Endothelial cell of hepatic sinusoid (primary cell): ENCODE measurements around the gene PLEKHS1.

Experiments
- in situ Hi-C: cut with HindIII; loops from 2 replicates; pipeline ENCODE4 v1.10.0; 2017; ENCODE audit warnings: low sequenced_read_pairs

The PLEKHS1 gene

GRCh38 chr10:113739031-113739430 lies 12.5 kb upstream of the PLEKHS1 start:
- in situ Hi-C loops: loop anchor here (10.0 kb wide), 1 partner anchor 74 kb away; the partner anchor contains the start of gene NRAP

- in situ Hi-C loops: loop anchor here (10.0 kb wide), 1 partner anchor 75 kb away; the partner anchor contains the start of gene NRAP
Observed at GRCh38 chr10:113739577-113739976, 11.9 kb upstream of the PLEKHS1 start.

DNA sequence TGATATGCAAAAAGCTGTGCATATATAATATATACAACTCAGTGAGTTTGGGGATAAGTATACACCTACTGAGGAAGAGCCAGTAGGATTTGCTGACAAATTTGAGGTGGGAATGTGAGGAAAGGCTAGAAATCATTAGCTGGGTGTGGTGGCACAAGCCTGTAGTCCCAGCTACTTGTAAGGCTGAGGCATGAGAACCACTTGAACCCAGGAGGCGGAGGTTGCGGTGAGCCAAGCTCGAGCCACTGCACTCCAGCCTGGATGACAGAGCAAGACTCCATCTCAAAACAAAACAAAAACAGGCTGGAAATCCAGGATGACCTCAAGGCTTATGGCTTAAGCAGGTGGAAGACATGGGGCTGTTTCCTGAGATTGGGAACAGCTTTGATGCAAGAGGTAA lies 10.6 kb upstream of the PLEKHS1 start:
- in situ Hi-C loops: no loop called here

DNA sequence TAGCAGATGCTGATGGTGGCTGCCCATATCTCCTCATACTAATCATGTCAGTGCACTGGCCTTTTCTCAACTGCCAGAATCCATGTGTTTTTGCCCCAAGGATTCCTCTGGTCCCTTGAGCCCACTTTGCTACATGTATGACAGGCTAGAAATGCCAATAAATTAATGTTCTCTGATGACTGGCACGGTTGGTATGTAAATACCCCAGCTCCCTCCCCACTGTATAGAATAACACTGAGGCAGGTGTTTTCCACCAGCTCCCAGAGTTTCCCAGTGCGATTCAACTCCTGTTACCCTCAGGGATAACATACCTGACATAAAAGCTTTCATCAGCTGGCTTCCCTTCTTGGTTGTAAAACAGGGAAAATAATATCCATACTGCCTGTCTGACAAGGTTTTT lies 9.0 kb upstream of the PLEKHS1 start:
- in situ Hi-C loops: no loop called here

GRCh38 chr10:113743594-113743993 lies 7.9 kb upstream of the PLEKHS1 start:
- in situ Hi-C loops: no loop called here

- in situ Hi-C loops: no loop called here
Observed at GRCh38 chr10:113745374-113745773, 6.1 kb upstream of the PLEKHS1 start.

DNA sequence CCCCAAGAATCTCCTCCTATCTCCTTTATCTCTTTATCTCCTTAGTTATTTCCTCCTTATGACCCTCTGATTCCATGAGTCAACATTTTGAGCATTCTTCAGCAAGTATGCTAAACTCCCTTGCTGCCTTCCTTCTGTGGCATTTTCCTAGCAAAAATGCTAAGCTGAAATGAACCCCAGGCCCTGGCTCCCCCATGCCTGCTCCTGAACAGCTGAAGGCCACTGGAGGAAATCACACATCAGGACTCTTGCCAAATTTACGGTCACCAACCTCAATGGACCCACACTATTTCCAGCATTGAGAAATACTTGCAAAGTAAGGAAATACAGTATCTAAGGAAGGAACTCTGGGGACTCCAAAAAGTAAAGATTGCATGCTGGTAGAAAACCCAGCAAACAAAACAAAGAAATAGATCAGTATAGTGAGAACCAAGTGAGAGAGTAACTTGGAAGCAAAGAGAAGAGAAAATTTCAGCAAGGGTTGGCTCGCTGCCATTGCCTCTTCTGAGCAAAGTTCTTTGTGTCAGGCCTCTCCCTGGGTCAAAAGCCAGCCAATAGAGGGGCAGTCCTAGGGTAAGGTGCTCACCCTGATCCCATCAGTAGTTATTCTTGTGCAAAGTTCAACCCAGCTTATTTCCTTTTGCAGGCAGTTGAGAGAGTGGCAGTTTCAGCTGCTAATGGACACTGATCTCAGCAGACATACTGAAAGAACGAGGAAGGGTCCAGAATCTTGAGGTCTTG lies 5.1 kb upstream of the PLEKHS1 start:
- in situ Hi-C loops: no loop called here

- in situ Hi-C loops: no loop called here
Observed at GRCh38 chr10:113752553-113752952, 1.1 kb downstream of the PLEKHS1 start.

DNA sequence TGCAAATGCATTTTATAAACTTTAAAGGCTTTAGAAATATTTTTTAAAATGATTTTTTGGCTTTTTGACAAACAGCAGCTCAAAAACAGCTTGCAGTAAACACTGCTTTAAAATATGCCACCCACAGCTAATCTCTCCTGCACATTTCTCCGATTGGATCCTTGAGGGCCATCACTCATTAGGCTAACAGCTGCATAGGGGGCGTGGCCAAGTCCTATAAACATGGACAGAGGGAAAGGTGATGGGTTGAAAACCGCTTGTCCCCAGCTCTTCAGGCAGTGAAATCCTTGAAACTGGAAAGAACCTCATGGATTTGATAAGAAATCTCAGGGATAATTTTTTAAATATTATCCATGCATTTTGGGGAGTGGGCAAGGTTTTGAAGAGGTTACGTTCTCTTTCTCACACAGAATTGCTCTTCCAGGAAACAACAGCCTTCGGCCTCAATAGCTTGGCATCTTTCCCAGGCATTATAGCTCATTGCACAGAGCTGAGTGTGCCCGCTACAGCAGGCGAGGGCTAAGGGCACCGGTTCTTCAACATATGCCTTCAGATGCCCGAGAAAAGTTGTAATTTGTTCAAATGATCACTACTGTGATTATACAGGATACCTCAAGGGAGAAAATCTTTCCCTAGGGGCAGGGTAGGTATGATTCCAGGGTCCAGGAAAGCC lies 1.7 kb downstream of the PLEKHS1 start:
- in situ Hi-C loops: no loop called here

DNA sequence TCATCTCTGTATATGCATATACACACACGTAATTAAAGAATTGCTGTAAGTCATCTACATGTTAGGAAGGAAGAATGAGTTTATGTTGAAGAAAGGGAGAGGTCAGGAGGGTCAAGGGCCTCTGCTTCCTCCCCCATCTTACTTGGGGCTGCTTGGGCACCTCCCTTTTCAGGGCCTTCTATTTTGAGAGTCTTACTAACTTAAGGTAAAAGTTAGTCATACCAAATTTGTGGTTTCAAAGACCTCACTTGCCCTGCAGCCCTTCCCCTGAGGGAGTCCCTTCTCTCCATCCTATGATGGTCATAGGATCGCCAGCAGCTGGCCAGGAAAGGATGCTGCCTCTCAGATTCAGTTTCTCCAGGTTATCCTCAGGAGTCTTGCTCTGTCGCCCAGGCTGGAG lies 2.6 kb downstream of the PLEKHS1 start:
- in situ Hi-C loops: no loop called here

- in situ Hi-C loops: no loop called here
Observed at GRCh38 chr10:113754768-113755167, 3.3 kb downstream of the PLEKHS1 start.

GRCh38 chr10:113756940-113757543 lies 5.6 kb downstream of the PLEKHS1 start:
- in situ Hi-C loops: no loop called here

- in situ Hi-C loops: no loop called here
Observed at GRCh38 chr10:113762083-113762482, 10.6 kb downstream of the PLEKHS1 start.

- in situ Hi-C loops: no loop called here
Observed at GRCh38 chr10:113764582-113764981, 13.1 kb downstream of the PLEKHS1 start.

DNA sequence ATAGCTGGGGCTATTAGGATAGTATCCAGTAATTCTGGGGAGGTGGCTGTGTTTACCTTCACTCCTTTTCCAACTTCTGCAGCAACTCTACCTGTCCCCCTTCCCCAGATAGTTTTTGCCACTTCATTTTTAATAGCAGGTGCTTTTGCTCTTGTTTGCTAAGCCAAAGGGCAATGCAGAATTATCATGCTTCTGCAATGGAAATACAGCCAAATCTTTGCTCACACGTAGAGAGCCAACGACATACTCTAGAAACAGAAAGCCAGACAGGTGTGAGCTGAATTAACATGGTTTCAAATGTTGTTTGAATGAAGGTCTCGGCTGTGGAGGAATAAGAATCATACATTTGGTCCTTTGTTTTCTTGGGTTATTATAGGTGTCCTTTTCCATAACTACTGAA lies 14.4 kb downstream of the PLEKHS1 start:
- in situ Hi-C loops: no loop called here

GRCh38 chr10:113767222-113767621 lies 15.7 kb downstream of the PLEKHS1 start:
- in situ Hi-C loops: no loop called here

- in situ Hi-C loops: loop anchor here (10.0 kb wide), 1 partner anchor 76 kb away; no protein-coding TSS in a partner anchor
Observed at GRCh38 chr10:113770346-113770745, 18.9 kb downstream of the PLEKHS1 start.

GRCh38 chr10:113771131-113771530 lies 19.6 kb downstream of the PLEKHS1 start:
- in situ Hi-C loops: loop anchor here (10.0 kb wide), 1 partner anchor 76 kb away; no protein-coding TSS in a partner anchor

- in situ Hi-C loops: loop anchor here (10.0 kb wide), 1 partner anchor 81 kb away; no protein-coding TSS in a partner anchor
Observed at GRCh38 chr10:113775686-113776294, 24.3 kb downstream of the PLEKHS1 start.

DNA sequence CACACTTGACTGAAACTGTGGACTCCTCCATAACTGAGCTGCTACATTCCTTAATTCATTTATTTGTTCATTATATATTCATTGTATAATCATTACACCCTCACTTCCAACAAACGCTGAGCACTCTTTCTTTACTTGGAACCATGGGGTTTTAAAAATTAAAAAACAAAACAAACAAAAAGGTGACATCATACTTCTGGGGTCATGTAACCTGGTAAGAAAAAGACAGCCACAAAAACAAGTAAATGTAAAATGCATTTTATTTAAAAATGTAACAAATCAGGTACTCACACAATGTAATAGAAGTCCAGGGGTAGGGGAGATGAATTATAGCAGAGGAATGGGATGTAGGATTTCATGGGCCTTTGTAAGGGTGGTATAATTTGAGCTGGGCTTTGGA lies 25.1 kb downstream of the PLEKHS1 start:
- in situ Hi-C loops: loop anchor here (10.0 kb wide), 1 partner anchor 82 kb away; no protein-coding TSS in a partner anchor

GRCh38 chr10:113780681-113781250 lies 29.3 kb downstream of the PLEKHS1 start:
- in situ Hi-C loops: no loop called here
